COLO668 (cell line): Measurements from ENCODE around the gene C22orf39.
"Not testable (repeated sequence)": the region's sequence is repeated elsewhere in the genome, so short reads cannot be mapped to it uniquely, and the experiment has no call there.

ENCODE experiments used
- DNase-seq: peaks from one replicate; lab custom pipeline; 2025; ENCODE audit not compliant: unreplicated experiment; lab: John Stamatoyannopoulos, UW

Gene C22orf39

DNA sequence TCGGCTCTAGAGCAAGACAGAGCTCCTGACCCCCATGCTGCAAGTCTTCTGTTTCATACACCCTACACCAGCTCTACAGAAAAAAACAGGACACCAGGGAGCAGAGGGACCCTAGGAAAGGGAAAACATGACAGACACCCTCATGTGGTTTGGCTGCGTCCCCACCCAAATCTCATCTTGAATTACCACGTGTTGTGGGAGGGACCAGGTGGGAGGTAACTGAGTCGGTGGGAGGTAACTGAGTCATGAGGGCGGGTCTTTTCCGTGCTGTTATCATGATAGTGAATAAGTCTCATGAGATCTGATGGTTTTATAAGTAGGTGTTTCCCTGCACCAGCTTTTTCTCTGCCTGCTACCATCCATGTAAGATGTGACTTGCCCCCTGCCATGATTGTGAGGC, 6.6 kb upstream of the C22orf39 start:
- DNase-seq = no peak

DNA sequence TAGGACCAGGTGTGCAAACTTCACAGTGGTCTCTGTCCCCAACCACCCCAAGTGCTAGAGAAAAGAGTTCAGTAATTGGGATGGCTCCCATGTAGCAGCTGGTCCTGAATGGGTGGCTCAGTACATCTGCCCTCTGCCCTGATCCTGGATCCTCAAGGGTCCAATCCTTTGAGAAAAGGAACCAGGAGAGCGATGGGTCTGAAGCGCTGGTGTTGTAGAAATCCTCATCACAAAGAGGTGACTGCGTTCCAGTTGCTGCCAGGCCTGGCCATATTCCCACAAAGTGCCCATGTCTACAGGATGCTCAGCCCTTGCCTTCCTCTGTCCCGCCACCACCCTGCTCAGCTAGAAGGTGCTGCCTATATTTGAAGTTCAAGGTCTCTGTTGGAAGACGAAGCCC, 6.2 kb upstream of the C22orf39 start:
- no peak for DNase-seq

DNA sequence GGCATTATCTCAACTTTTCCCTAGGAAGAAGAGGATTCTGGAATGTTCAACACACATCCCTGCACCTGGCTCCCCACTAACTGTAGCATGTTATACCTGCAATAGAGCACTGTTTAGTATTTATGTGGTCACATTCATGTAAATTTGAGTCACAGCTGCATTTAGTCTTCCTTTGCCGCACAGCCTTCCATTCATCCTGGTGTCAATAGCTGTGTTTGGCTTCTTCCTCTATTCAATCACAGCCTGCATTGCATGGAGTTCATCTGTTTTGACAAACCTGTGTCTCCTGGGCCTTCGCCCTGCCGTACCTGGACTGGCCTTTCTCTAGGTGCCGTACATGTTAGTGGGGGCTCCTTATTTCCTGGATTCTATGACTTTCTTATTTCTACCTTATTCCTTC, 4.1 kb upstream of the C22orf39 start:
- no peak for DNase-seq

DNA sequence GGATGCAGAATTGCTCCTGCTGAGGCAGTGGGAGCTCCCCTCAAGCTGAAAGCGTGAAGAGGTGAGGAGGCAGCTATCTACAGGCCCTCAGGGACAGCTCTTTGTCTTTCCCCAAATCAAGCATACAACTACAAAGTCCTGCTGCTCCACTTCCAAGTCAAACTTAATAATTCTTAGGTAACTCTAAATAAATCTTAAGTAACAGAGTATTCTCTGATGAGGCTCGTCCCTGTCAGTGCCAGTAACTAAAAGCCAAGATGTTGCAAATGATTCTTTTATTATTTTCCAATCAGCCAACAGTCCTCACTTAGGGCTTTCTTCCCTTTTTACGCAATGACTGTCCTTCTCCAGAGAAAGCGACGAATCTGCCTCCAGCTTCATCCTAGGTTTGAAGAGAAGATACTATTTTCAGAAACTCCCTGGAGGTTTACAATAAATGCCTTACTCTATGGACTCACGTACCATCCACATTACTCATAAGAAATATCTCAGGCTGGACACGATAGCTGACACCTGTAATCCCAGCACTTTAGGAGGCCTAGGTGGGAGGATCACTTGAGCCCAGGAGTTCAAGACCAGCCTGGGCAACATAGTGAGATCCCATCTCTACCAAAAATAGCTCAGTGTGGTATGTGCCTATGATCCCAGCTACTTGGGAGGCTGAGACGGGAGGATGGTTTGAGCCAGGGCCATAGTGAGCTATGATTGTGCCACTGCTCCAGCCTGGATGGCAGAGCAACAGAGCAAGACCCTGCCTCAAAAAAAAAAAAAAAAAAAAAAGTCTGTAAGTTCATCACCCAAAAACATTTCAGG, 3.1 kb upstream of the C22orf39 start:
- no peak for DNase-seq

DNA sequence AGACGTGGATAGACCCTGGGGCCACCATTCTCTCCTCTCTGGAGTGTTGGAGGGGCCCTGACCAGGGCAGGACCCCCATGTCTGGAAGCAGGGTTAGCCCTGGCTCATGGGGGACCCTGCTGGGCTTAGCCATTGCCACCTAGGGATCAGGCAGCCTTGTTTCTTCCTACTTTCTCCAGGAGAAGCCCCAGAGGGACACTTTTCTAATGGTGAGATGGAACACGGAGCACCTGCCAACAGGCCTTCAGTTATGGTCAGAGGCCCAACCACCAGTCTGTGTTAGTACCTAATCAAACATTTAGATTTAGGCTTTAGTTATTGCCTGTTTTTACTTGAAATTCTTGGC, 1.9 kb upstream of the C22orf39 start:
- no peak for DNase-seq

DNA sequence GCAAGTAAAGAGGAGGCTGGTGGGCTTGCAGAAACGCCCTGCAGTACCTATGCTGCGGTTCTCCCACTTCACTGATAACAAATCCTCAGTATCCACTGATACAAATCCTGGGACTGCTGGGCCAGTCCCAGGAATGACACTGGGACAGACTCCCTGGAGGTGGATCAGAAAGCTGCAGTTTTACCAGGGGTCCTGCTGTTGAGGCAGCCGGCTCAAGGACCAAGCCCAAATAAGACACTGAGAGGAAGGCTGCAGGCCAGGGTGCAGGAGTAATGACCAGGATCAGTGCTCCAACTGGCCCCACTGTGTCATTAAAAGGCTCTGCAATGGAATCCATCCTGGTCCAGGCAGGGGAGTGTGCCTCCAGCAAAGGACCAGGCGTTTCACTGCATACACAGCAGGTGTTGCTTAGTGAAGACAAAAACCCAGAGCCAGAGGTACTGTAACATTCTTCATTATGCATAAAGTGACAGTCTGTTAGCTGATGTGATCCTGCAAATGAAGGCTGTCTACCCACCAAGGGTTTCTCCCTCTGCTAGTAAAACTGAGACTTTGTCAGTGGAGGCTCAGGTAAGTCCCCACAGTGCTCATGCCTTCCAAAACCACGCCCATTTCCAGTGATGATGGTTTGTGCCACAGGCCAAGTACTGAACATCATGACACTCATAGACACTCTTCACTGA, 1.4 kb upstream of the C22orf39 start:
- no peak for DNase-seq

DNA sequence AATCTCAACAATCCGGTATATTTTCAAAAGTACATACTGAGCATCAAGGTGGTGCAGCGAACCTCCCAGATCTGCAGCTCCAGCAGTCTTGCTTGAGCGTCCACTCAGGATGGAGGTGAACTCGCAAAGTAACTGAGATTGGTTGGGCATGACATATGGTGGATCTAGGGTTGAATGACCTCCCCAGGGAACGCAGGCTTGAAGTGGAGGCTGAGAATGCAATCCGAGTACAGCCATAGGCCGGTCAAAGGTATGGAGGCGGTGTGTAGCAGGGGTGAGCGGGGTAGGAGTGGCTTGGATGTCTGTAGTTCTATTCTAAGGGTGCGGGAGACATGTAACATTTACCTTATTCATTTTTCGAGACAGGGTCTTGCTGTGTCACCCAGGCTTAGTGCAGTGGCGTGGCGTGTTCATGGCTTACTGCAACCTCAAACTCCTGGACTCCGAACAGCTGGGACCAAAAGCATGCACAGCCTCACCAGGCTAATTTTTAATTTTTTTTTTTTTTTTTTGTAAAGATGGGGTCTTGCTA, 631 bp upstream of the C22orf39 start:
- peak; percentile 61 for DNase-seq

DNA sequence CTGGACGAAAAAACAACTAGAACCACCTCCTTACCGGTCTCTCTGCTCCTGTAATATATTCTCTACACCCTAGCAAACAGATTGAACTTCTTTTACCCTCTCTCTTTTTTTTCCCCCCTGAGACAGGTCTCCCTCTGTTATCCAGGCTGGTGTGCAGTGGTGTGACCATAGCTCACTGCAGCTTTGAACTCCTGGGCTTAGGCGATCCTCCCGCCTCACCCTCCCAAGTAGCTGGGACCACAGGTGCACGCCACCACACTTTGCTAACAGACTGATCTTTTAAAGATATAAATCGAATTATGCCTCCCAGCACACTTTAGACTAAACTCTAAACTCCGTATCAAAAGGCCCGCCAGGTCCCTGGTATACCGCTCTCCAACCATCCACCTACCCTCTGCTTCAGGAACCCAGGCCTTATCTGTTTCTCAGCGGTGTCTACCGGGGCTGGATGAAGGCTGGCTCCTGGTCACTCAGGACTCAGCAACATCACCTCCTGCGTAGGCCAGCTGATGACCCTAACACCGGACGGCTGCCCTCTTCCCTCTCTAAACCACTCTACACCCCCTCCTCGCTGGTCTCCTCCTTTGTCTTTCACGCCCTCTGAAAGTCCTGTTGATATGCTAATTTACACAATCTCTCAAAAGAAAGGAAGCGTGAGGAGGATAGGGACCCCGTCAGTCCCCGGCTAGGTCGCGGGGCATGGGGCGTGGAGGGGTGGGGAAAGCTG, 745 bp downstream of the C22orf39 start:
- DNase-seq = no peak

DNA sequence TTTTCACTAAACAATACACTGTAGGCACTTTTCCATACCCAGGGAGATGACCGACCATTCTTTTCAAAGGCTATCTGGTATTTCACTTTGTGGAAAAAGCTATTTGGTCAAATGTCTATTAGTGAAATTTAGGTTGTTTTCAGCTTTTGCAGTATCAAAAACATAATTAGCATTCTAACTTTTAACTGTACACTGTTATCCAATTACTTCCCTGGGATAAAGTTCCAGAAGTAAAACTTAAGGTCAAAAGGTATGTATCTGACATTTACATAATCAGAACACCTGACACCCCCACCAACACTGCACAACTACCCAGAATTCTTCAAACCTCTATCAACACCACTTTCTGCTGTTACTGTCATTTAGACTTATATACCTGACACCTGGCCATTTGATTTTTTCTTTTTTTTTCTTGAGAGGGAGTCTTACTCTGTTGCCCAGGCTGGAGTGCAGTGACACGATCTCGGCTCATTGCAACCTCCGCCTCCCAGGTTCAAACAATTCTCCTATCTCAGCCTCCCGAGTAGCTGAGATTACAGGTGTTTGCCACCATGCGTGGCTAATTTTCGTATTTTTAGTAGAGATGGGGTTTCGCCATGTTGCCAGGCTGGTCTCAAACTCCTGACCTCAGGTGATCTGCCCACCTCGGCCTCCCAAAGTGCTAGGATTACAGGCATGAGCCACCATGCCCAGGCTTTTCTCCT, 2.1 kb downstream of the C22orf39 start:
- not testable (repeated sequence) for DNase-seq

DNA sequence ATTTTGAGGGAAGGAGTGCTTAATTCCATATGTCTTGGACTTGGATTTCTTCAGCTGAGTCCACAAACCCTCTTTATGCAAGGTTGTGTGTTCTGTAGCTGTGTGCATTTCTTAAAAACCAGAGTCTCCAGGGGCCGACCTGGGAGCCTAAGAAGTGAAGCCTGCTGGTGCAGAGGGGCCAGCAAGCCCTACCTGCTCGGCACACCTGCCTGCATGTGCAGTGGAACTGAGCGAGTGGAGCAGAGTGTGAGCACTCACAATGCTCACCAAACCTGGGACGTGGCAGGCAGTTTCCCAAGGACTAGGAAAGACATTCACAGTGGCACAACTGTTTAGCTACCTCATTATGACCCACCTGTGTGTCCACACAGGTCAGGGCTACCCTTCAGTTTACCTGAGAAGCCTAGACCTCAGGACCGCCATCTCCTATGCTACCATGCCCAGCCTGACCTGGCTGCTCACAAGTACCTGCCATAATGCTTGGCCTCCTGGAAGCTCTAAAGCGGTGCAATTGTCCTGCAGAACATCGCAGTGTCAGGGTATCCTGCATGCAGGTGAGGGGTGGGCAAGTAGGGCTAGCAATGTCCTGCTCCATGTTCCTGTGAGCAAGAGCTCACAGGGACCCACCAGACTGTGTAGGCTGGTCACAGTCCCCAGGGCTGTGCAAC, 3.8 kb downstream of the C22orf39 start:
- no peak for DNase-seq

DNA sequence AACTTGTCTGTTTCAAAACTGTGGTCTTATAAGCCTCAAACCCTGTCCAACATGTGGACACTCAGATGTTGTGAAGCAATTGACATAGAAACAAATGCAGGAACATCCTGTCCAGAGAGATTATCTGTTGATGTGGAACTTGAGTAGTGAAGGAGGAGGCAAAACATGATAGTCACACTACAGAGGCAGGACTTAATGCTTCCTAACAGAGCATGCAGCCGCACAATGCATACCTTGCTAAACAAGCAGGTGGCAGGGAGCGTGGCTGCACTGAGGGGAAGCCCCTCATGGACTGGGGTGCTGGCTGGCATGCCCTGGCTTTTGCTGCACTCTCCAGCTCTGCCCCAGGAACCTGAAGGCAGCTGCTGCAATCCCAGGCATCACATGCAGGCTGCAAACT, 5.3 kb downstream of the C22orf39 start:
- no peak for DNase-seq

DNA sequence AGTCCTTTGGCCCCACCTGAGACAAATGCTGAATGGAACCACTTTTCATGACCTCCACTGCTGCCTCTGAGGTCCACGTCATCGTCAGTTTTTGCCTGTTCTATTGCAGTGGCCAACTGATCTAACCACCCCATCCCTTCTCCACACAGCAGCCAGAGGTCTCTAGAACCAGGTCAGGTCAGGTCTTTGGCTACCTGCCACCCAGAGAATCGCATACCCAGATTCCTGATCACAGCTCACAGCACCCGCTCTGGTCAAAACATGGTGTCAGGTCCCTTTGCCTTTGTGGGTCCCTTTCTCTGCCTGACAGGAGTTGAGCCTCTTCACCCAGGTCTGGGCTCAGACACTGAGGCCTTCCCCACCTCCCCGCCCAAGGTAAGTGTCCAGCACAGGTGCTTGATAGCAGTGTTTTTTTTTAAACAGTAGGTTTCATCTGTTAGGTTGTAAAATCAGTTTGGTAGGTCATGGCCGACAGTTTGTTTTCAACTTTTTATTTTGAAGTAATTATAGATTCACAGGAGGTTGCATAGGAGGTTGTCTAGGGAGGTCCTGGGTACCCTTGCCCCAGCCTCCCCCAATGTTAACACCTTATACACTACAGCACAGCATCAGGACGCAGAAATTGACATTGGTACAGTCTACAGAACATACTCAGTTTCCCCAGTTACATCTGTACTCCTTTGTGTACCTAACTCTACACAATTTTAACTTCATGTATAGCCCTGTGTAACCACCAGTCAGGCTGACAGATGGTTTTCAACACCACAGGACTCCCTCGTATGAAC, 6.9 kb downstream of the C22orf39 start:
- DNase-seq = no peak

DNA sequence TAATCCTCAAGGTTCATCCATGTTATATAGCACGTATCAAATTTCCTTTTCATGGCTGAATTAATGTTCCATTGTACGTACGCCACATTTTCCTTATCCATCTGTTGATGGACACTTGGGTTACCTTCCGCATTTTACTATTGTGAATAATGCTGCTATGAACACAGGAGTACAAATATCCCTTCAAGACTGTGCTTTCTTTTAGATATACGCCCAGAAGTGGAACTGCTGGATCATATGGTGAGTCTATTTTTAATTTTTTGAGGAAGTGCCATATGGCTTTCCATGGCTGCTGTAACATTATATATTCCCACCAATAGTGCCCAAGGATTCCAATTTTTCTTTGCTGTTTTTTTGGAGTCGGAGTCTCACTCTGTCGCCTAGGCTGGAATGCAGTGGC, 9.2 kb downstream of the C22orf39 start:
- DNase-seq = no peak

DNA sequence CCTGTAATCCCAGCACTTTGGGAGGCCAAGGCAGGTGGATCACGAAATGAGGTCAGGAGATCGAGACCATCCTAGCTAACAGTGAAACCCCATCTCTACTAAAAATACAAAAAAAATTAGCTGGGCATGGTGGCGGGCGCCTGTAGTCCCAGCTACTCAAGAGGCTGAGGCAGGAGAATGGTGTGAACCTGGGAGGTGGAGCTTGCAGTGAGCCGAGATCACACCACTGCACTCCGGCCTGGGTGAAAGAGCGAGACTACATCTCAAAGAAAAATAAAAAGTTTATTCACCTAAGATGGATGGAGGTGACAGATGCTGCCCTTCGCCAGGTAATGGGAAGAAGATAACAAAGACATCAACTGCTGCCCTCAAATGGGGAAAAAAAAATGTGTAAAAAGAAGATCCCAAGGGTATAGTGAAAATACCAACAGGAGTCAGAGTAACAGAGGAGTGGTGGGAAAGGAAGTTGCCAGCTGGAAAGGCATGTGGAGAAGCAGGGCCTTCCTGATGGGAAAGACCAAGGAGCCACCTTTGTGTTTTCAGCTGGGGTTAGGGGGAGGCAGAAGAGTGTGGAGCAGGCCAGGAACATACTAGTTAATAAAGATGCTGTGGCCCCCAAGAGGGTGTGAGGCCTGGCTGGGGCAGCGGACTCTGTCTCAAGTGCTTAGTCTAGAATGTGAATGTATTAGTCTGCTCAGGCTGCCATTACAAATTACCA, 10.9 kb downstream of the C22orf39 start:
- not testable (repeated sequence) for DNase-seq

DNA sequence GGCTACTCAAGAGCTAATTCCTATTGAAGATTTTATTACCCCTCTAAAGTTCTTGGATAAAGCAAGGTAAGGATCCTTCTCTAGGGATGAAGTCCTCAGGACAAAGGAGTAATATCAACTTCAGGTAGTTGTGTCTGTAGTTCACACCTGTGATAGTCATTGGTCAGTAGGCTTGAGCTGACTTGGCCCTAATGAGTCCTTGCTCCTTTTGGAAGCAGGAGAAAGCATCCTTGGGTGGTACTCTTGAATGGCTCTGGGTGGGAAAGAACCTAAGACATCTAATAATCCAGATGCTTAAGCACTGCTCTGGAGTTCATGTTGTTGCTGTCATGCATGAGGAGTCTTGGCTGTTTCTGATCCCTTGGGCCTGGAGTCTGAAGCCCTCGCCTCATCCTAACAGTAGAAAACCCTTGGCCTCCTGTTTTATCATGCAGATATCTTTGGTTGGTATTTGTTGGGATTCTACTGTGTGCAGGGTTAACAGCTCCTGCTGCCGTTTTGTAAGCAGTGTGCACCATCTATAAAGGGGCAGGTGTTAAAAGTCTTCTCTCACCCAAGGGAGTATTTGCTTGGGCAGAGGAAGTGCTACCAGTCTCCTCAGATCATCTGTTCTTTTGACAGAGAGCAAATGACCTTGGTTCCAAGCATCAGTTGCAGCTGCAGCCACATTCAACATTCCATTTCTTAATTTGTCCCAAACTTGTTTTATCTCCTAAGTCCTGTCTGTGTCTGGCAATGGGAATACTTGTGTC, 12.5 kb downstream of the C22orf39 start:
- DNase-seq = no peak

DNA sequence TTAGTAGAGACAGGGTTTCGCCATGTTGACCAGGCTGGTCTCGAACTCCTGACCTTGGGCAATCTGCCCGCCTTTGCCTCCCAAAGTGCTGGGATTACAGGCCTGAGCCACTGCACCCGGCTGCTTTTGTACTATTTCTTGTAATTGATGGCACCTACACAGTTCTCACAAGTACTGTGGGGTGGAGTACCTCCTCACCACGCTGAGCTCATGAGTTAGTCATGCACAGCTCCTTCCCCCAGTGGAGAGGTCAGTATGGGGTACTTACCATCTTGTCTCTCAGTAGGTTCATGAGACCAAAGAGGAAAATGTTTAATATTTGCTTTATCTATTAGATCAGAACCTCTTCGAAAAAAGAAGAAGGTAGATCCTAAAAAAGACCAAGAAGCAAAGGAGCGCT, 13.1 kb downstream of the C22orf39 start:
- no peak for DNase-seq

DNA sequence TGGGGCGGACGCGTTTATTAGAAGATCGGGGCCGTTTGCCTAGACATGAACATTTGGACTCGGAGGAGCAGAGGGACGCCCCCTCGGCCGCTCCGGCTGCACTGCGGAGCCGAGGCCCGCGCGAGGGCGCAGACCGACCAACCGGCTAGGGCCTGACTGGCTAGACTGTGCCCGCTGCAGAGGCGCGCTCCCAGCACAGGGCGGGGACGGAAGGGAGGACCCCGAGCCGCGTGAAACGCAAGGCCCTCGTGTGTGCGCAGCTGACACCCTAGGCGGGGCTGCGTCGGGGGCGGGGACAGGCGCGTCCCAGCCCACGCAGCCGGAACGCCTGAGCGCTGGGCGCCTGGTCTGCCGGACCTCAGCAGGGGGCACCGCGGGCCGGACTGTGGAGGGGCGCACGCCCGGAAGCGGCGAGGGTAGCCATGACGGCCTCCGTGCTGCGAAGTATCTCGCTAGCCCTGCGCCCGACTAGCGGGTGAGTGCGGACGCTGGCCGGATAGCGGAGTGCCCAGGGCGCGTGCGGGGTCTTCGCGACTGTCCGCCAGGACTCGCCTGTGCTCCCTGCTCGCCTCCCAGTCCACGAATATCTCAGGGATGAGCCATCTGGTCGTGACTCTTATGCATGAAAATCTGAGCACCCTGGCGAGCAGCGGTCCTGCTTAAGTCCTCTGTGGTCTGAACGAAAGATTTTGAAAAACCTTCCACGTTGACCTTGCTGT, 15.2 kb downstream of the C22orf39 start, which contains the start of gene MRPL40:
Gene MRPL40, plus strand, starts transcription at position 413 of the 719 bp plus-strand sequence. Its CDS starts 10 bp downstream, at position 423.
- peak; percentile 97 for DNase-seq

DNA sequence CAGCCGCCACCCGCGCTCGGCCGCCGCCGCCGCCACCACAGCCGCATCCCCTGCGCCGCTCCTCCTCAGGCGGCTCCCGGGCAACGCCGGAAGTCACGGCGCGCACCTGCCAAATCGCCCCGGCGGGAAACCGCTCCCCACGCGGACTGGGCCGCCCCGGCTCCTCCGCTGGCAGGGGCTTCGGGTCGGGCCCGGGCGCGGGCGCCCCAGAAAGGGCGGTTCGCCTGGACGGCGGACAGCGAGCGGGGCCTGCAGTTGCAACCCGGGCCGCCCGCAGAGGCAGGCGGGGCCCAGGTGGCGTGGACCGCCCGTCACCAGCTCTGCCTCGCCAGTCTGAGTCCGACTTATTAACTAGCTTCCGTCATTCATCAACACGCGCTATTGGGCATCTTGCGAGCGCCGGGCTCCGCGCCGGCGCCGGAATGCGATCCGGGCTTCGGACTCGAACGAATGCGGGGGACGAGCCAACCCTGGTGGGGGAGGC, 15.8 kb downstream of the C22orf39 start, which contains the start of gene HIRA:
Gene HIRA, minus strand, starts transcription at position 85 of the 484 bp plus-strand sequence. CDS start 257 bp downstream, outside the sequence.
- DNase-seq = peak; percentile 88
